PFSK-1 (cell line): ENCODE measurements around the gene PPP1R3A.

ENCODE experiments used
- FOXP2 ChIP-seq: optimal IDR thresholded peaks from 2 replicates; pipeline ENCODE3; 2011; ENCODE audit warnings: borderline replicate concordance, control low read depth, inconsistent platforms; ENCODE audit not compliant: insufficient read depth; ENCODE audit errors: extremely low read length, extremely low read depth
- POLR2AphosphoS5 ChIP-seq: IDR thresholded peaks from 2 replicates; pipeline ENCODE4 v1.6.1; 2012; ENCODE audit warnings: low read depth, mild to moderate bottlenecking, control low read depth, low read length, moderate library complexity
- SIN3A ChIP-seq: IDR thresholded peaks from 2 replicates; pipeline ENCODE4 v1.6.1; 2012; ENCODE audit warnings: mild to moderate bottlenecking, low read length, moderate library complexity, borderline replicate concordance; ENCODE audit not compliant: insufficient read depth
- TAF1 ChIP-seq: IDR thresholded peaks from 2 replicates; pipeline ENCODE4 v1.6.1; 2012; ENCODE audit warnings: low read length, control low read depth, borderline replicate concordance; ENCODE audit not compliant: insufficient read depth
- TF ChIP-seq, protein P1 (sequence below), 2 experiments: IDR thresholded peaks; 2 replicates each; pipeline versions ENCODE4 v1.6.1 to v1.8.0; 2011 to 2012; ENCODE audit warnings: low read depth in 2 of 2, low read length in 2 of 2, control low read depth in 1 of 2, inconsistent platforms in 1 of 2, mild to moderate bottlenecking in 1 of 2, moderate library complexity in 1 of 2; ENCODE audit not compliant: insufficient read depth in 1 of 2

GRCh38 chr7:113891828-113892227 is 27.0 kb downstream of the PPP1R3A start:
- TF ChIP-seq, protein P1, sequence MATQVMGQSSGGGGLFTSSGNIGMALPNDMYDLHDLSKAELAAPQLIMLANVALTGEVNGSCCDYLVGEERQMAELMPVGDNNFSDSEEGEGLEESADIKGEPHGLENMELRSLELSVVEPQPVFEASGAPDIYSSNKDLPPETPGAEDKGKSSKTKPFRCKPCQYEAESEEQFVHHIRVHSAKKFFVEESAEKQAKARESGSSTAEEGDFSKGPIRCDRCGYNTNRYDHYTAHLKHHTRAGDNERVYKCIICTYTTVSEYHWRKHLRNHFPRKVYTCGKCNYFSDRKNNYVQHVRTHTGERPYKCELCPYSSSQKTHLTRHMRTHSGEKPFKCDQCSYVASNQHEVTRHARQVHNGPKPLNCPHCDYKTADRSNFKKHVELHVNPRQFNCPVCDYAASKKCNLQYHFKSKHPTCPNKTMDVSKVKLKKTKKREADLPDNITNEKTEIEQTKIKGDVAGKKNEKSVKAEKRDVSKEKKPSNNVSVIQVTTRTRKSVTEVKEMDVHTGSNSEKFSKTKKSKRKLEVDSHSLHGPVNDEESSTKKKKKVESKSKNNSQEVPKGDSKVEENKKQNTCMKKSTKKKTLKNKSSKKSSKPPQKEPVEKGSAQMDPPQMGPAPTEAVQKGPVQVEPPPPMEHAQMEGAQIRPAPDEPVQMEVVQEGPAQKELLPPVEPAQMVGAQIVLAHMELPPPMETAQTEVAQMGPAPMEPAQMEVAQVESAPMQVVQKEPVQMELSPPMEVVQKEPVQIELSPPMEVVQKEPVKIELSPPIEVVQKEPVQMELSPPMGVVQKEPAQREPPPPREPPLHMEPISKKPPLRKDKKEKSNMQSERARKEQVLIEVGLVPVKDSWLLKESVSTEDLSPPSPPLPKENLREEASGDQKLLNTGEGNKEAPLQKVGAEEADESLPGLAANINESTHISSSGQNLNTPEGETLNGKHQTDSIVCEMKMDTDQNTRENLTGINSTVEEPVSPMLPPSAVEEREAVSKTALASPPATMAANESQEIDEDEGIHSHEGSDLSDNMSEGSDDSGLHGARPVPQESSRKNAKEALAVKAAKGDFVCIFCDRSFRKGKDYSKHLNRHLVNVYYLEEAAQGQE (IDR thresholded peaks at IDR 0.05; ENCODE audit: insufficient read depth in 1 of 2, low read depth in 2 of 2, low read length in 2 of 2), result no peak
- TF ChIP-seq POLR2AphosphoS5 (no peak), TAF1 (no peak), SIN3A (no peak), FOXP2 (no peak)
